Measurements from ENCODE around the gene PIH1D2.
A peak's percentile ranks its signal among the peaks of the same experiment; 100 is the strongest.
"Not testable (repeated sequence)": the region's sequence is repeated elsewhere in the genome, so short reads cannot be mapped to it uniquely, and the experiment has no call there.

The PIH1D2 gene

GRCh38 chr11:112073941-112074811 lies at the start of gene PIH1D2, which contains the start of gene NKAPD1:
TSS of gene PIH1D2 (minus strand) at chr11:112074017. CDS start at chr11:112073174, 843 bp downstream.
TSS of gene NKAPD1 (plus strand) at chr11:112074299. CDS start at chr11:112075575, 1,276 bp downstream.
- DNase-seq, result peak; percentile 87

GRCh38 chr11:112123129-112123528 lies 49.3 kb upstream of the PIH1D2 start:
- no peak for DNase-seq

- no peak for DNase-seq
Observed at GRCh38 chr11:112121981-112122615, 48.3 kb upstream of the PIH1D2 start.

DNA sequence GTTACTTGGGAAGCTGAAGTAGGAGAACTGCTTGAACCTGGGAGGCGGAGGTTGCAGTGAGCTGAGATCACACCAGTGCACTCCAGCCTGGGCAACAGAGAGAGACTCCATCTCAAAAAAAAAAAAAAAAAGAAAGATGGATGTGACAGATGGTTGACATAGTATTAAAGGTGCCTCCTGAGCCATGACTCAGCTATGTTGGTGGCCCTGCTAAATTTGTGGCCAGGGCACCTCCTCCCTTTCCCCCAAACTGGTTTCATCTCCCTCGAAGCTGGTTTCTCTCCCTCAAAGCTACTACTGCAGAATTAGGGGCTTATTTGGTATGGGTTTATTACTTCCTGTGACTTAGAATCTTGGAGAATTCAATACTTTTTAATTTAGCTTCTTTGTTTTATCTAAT lies 44.4 kb upstream of the PIH1D2 start:
- no peak for DNase-seq

- DNase-seq, result no peak
Observed at GRCh38 chr11:112115386-112115785, 41.6 kb upstream of the PIH1D2 start.

GRCh38 chr11:112114460-112114859 lies 40.6 kb upstream of the PIH1D2 start:
- DNase-seq, result no peak

- DNase-seq, result peak; percentile 66
Observed at GRCh38 chr11:112113539-112114457, 40.0 kb upstream of the PIH1D2 start.

GRCh38 chr11:112106070-112106469 lies 32.3 kb upstream of the PIH1D2 start:
- DNase-seq, result no peak

GRCh38 chr11:112103446-112103845 lies 29.6 kb upstream of the PIH1D2 start:
- DNase-seq, result no peak

DNA sequence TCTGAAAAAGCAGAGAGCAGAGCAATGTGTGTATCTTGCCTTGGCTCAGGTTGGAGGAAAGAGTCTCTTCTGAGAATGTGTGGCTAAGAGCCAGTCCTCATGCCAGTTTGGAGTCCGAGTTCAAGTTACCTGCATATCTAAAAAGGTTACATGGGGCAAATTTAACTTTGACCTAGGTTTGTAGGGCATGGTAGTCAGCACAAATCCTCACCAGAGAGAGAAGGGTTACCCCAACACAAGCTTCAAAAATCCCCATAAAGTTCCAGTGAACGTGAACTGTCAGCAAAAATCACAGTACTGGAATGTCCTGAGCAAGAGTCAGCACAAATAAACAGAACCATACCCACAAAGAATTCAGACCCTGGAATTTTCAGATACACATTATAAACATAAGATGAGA lies 26.6 kb upstream of the PIH1D2 start:
- no peak for DNase-seq

GRCh38 chr11:112097734-112098528 lies 24.1 kb upstream of the PIH1D2 start:
- no peak for DNase-seq

- no peak for DNase-seq
Observed at GRCh38 chr11:112096194-112096593, 22.4 kb upstream of the PIH1D2 start.

- not testable (repeated sequence) for DNase-seq
Observed at GRCh38 chr11:112095302-112095701, 21.5 kb upstream of the PIH1D2 start.

DNA sequence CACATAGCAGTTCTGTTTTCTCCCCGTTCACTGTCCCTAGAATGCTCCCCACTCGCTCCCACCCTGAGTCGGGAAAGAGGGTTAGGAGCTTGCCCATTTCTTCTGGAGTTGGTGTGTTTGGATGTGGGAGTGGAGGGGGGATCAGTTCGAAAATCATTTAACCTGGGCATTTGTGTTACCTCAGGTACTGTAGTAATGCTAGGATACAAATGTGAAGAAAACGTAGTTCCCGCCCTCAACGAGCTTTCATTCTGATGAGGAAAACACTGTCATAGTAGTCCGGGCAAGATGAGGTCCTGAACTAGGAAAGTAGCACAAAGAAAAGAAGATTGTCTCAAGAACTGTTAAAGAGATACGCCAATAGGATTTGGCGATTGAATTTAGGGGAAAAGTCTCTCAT lies 13.4 kb upstream of the PIH1D2 start:
- DNase-seq, result no peak

- peak; percentile 98 for DNase-seq
Observed at GRCh38 chr11:112086422-112087191, 12.8 kb upstream of the PIH1D2 start, which contains the start of the genes SDHD and TIMM8B. TSS of gene SDHD (plus strand) at chr11:112086873. CDS start at chr11:112086908, 35 bp downstream. TSS of gene TIMM8B (minus strand) at chr11:112086756. CDS start at chr11:112086723, 33 bp downstream.

DNA sequence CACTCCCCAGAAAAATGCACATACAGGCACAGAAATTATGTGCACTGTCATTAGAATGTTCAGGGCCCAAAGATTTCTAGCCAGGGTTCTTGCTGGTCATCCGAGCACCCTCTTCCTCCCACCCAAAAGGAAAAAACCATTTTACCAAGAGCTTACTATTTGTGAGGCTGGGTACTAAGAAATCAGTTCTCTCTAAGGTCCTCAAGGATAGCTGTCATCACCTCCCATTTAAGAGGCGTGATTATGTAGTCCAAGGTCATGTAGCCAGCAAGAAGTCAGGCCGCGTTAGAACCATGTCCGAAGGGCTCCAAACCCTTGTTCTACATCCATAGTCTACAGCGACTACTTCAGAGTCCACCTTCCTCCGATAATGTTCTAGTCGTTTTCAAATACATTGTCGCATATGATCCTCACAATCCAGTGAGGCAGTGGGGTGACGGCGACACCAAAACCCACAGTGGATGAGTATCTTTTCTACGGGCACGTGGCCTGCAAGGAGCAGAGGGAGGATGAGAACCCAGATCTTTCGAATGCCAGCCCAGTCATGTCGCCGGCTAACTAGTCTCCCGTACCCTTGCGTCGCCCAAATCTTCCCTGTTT lies 12.1 kb upstream of the PIH1D2 start:
- DNase-seq, result peak; percentile 47

DNA sequence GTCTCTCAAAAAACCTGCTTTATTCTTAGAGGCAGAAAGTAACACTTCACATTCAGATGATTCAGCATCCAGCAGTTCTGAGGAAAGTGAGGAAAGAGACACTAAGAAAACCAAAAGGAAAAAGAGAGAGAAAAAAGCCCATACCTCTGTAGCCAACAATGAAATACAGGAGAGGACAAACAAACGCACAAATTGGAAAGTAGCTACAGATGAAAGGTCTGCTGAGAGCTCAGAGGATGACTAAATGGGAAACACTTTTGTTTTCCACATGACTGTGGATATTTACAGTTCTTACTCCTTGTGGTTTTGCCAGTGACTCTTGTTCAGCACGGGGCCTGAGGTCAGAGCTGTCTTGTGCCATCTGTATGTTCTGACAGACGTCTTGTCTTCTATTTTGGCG lies 8.9 kb upstream of the PIH1D2 start:
- no peak for DNase-seq

DNA sequence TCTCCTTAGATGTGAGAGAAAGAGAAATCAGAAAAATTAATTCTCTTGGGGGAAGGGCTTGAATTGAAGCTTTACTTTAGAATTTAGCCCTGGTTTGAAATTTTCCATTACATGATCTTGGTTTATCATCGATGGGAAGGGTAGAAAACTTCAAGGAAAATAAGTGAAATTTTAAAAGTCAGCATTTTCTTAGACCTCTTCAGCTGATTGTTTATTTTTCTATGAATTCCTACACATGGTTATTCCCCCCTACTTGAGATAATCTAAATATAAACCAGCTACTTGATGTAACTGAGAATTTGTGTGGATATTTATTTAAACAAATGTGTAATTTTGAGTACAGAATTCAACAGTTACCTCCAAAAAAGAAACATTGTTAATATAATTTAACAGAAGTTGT lies 10.9 kb downstream of the PIH1D2 start:
- no peak for DNase-seq

DNA sequence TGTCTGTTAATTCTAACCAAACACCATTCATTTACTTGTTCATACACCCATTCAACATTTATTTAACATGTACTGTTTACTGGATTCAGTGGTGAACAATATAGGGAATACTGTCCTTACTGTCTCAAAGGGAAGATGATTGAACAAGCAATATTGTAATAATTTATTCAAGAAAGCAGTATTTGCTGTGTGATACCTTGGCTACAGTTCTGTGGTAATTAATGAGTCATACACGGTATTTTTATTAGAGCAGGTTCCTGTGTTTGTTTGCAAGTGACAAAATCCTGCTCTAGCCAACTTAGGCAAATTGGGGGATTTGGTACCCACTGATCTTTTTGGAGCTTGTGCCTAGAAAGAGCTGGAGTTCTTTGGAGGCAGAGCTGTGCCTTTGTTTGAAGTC lies 15.7 kb downstream of the PIH1D2 start:
- no peak for DNase-seq

- no peak for DNase-seq
Observed at GRCh38 chr11:112057170-112057569, 16.6 kb downstream of the PIH1D2 start.

GRCh38 chr11:112051768-112052167 lies 22.0 kb downstream of the PIH1D2 start:
- no peak for DNase-seq

All from NCI-H146 (cell line).